Skeletal muscle tissue (tissue), 4 donors: ENCODE results near the gene TCERG1L. TPM values are rescaled to one million over a fixed set of nuclear protein-coding genes. Genes with fewer than 3 reads are reported as not detected.

Experiments used
- H3K27ac ChIP-seq: one replicate; pipeline ENCODE4 v1.7.0; 2013; ENCODE audit warnings: mild to moderate bottlenecking, low read depth, low read length, inconsistent platforms
- H3K27me3 ChIP-seq, 3 donors: one replicate each; pipeline ENCODE4 v1.7.0; 2013; ENCODE audit warnings: low read length in 3 of 3; ENCODE audit not compliant: control insufficient read depth in 3 of 3, insufficient read depth in 3 of 3
- H3K36me3 ChIP-seq, 3 donors: one replicate each; pipeline ENCODE4 v1.7.0; 2013; ENCODE audit warnings: low read length in 3 of 3; ENCODE audit not compliant: control insufficient read depth in 3 of 3, insufficient read depth in 3 of 3
- H3K4me1 ChIP-seq, 3 donors: one replicate each; pipeline ENCODE4 v1.7.0; 2013; ENCODE audit warnings: low read length in 3 of 3, mild to moderate bottlenecking in 3 of 3; ENCODE audit not compliant: control insufficient read depth in 3 of 3, insufficient read depth in 3 of 3
- H3K4me3 ChIP-seq, 3 donors: one replicate each; pipeline ENCODE4 v1.7.0; 2013; ENCODE audit warnings: low read length in 3 of 3
- H3K9ac ChIP-seq, 3 donors: one replicate each; pipeline ENCODE4 v1.7.0; 2013; ENCODE audit warnings: low read length in 3 of 3, mild to moderate bottlenecking in 3 of 3, moderate library complexity in 2 of 3, low read depth in 1 of 3
- H3K9me3 ChIP-seq, 3 donors: one replicate each; pipeline ENCODE4 v1.7.0; 2013; ENCODE audit warnings: low read length in 3 of 3; ENCODE audit not compliant: control insufficient read depth in 3 of 3
- total RNA-seq: library from RNA; depleted of rRNA; stranded (reverse); fragments of >200 nt; gene quantifications from one replicate; pipeline ENCODE4 v1.2.3, GENCODE V29; 2014
- donor health status: Osteomylitis.

TCERG1L gene
- total RNA-seq, 1 donor from 2014 or later, result not detected

DNA sequence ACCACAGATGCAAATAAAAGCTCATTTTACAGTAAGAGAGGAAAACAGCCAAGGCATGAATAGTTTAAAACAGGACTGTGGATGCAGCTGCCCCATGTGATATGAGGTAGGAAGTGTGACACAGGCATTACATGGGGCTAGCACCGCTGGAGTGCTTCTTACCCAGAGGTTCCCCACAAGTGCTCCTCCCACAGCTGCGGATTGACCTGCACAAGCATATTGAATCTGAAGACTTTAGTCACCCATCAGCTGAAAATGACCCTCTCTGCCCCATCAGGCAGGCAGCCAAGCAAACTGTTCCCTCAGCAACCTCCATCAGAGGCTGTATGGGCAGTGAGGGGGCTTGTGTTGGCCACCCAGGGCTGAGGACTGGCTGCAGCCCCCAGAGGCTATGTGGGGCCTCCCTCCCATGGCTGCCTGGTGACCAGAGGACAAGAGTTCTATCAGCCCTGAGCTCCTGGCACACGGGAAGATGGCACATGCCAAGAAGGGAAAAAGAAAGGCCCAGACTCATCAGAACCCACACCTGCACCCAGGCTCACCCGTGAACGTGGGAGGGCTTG lies 98.7 kb downstream of the TCERG1L start:
- Histone ChIP-seq H3K36me3 (no peaks in the 10 kb centered on the region), H3K9ac (no peak overlapping the region), H3K27me3 (peaks cover 0 to 14% (median 9%) of the 10 kb centered on the region in 3 donors), H3K27ac (no peak overlapping the region), H3K4me1 (no peaks in the 10 kb centered on the region), H3K9me3 (no peaks in the 10 kb centered on the region), H3K4me3 (no peak overlapping the region)

DNA sequence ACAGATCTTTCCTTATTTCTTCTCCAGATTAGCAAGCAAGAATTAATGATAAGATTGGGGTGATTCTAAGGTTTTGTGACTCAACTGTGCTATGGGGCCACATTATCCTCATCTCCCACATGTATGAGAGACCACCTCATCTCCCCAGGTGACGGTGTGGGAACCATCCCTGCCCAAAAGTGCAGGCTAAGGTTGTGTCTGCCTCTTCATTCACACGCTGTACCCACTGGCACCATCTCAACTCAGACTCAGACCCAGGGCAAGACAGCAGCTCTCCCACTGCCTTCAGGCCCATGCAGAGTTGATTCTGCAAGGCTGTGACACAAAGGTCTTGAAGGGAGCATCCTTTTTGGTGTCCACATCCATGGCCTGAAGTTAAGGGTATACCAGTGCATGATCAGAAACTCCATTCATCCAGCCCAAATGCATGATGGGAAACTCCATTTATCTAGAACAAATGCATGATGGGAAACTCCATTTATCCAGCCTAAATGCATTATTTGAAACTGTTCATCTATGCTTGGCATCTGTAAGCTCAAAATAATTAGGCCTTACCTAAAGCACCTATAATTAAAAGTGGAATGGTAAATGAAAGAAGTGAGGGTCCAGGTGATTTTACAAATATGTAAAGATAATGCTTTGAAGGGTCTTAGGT lies 99.4 kb downstream of the TCERG1L start:
- H3K36me3 ChIP-seq, result no peaks in the 10 kb centered on the region

DNA sequence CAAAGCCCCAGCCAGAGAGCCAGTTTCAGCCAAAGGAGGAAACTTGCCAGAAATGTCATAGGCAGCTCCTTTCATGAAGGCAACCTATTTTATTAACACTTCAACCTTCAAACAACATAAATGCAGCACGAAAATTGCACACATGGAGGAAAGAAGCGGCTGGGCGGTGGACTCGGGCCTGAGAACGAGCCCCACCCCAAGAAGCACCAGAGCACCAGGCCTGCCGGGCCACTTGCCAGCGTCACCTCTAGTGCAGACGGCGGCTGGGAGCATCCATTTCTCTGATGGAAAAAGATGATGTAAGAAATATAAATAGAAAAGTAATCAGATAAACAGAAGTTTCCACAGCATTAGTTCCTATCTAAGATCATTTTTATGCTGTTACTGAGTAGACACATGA lies 100.0 kb downstream of the TCERG1L start:
- H3K36me3 ChIP-seq, result no peaks in the 10 kb centered on the region
- no peak overlapping the region for H3K9ac ChIP-seq
- H3K27me3 ChIP-seq, result peaks cover 0 to 10% (median 5%) of the 10 kb centered on the region in 3 donors
- no peak overlapping the region for H3K27ac ChIP-seq
- H3K9me3 ChIP-seq, result no peaks in the 10 kb centered on the region
- H3K4me1 ChIP-seq, result no peaks in the 10 kb centered on the region
- H3K4me3 ChIP-seq, result no peak overlapping the region

More for the DNA sequence above, 99.4 kb downstream of the TCERG1L start:
- Histone ChIP-seq H3K27me3 (peaks cover 0 to 9% (median 9%) of the 10 kb centered on the region in 3 donors), H3K9ac (no peak overlapping the region), H3K9me3 (no peaks in the 10 kb centered on the region), H3K4me1 (no peaks in the 10 kb centered on the region), H3K27ac (no peak overlapping the region), H3K4me3 (no peak overlapping the region)

DNA sequence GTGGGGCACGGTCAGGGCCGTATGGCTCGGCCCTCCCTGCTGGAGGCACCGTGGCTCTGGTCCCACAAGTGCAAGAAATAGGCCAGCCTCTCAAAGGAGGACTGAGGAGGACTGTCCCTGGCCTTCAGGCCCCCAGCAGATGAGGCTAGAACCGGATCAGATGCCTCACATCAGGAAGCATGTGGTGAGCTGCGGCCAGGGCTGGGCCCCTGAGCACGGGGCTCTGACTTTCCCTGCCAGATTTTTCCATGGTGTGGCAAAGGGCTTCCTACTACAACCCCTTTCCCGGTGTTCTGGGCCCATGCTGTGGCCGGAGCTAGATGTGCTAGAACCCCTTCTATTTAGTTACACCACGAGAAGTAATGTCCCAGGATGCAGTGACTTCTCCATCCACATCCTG lies 100.4 kb downstream of the TCERG1L start:
- Histone ChIP-seq H3K4me1 (no peaks in the 10 kb centered on the region), H3K9me3 (no peaks in the 10 kb centered on the region), H3K4me3 (no peak overlapping the region), H3K36me3 (no peaks in the 10 kb centered on the region), H3K27ac (no peak overlapping the region), H3K9ac (no peak overlapping the region), H3K27me3 (peaks cover 0 to 14% (median 4%) of the 10 kb centered on the region in 3 donors)

DNA sequence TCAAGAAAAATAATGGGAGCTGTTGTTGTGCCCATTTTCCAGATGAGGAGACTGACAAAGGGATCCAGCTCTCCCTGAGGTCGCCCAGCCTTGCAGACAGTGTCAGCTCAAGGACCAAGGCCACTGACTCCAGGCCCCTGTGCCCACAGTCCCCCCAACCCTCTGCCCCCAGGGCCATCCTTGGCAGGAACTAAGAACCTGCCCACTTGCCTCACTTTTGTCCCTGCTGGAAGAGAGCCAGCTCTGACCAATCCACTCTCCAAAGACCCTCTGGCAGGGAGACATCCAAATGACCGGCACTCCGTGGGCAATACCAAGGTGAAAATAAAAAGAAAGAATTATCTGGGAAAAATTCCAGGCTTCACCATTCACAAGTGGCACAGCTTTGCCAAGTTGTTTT lies 101.3 kb downstream of the TCERG1L start:
- Histone ChIP-seq H3K27me3 (peaks cover 0 to 10% (median 0%) of the 10 kb centered on the region in 3 donors), H3K4me3 (no peak overlapping the region), H3K9me3 (no peaks in the 10 kb centered on the region), H3K36me3 (no peaks in the 10 kb centered on the region), H3K4me1 (no peaks in the 10 kb centered on the region), H3K9ac (no peak overlapping the region), H3K27ac (no peak overlapping the region)

DNA sequence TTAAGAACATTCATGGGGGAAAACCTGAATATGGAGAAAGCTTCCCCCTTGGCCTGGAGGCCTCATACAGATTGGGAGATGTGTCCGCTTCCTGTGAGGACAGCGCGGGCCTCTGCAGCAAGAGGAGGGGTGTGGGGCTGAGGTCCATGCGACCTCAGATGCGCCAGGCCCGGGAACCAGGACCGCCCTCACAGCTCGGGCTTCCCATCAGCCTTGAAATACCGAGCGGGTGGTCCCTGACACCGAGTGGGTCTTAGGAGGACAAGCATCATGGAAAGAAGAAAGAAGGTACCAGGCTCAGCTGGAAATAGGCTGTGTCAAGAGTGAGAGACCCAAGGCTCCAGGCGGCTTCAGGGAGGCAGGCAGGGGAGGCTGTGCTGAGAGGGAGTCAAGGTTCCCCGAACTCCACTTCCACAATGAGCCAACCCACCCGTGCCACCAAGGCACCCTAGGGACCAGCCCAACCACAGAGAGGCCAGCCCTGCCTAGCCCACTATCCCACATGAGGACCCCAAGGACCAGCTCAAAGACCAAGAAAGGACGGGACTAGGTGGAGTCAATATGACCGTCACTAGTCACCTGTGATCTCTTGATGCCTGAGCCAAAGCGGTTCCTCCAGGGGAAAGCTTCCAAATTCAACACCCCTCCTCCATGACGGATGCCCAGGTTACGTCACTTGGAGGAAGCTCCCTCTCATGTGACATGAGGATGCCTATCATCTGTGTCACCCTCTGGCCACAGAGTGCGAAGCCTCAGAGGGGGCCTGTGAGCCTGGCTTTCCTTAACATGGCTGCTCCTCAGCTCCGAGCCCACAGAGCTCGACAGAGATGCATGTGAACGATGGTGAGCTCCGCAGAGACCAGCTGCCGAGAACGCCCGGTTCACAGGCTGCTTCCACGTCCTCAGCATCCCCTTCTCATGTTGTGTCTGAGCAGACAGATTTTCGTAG lies 103.7 kb downstream of the TCERG1L start:
- Histone ChIP-seq H3K9ac (no peak overlapping the region), H3K27me3 (peaks cover 0 to 7% (median 0%) of the 10 kb centered on the region in 3 donors), H3K4me3 (no peak overlapping the region), H3K4me1 (no peaks in the 10 kb centered on the region), H3K36me3 (no peaks in the 10 kb centered on the region), H3K9me3 (no peaks in the 10 kb centered on the region), H3K27ac (no peak overlapping the region)

DNA sequence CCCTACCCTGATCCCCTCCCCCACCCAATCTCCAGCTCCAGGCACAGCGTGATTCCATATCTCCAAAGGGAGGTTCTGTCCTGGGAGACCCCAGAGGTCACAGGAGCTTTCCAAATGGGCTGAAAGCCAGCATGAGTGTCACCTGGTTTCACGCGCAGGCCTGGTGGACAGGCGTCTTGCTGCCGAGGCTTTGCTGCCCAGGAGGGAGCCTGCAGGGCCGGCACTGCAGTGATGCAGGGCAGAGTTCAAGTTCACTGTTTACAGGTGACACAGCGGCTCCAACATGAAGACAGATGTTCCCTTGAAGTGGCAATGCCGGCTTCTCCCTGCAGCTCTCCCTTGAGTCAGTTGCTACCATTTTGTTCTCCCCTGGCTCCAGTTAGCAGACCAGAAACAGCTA lies 104.3 kb downstream of the TCERG1L start:
- peaks cover 0 to 9% (median 0%) of the 10 kb centered on the region in 3 donors for H3K27me3 ChIP-seq
- H3K4me3 ChIP-seq, result no peak overlapping the region
- H3K4me1 ChIP-seq, result no peaks in the 10 kb centered on the region
- no peaks in the 10 kb centered on the region for H3K36me3 ChIP-seq
- no peaks in the 10 kb centered on the region for H3K9me3 ChIP-seq
- H3K9ac ChIP-seq, result no peak overlapping the region
- H3K27ac ChIP-seq, result no peak overlapping the region

DNA sequence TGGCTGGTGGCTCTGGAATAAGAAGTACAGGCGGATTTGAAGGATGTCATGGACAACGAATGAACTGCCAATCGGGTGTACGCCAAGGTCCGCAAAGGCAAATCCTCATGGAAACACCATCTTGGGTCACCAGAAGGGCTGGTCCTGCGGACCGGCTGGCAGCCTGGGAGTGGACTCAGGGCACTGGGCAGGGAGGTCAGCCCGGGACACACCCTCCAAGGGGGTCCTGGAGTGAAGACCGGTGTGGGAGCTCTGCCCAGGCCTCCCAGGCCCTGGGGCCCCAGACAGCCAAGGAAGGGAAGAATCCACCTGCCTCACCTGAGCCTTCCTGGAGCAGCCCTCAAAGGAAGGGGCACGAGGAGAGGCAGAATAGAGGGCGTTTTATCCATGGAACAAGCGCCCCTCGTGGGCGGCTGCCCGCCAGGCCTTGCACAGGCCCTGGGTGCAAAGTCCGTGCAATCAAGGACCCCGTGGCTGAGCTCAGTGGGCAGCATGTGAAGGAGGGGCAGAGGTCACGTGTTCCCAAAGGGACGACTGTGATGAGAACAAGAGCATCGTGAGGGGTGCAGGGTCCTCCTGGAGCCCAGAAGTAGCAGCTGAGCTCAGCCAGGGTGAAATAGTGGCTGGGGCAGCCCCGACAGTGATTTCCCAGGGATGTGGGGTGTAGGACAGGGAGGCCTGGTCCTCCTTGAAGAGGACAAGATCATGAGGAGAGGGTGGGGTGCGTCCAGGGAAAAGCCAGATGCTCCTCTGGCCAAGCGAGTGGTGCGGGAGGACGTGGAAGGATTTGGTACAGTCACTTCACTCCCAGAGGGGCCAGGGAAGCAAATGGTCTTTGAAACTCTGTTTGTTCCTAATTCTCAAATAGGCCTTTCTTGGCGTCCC lies 105.2 kb downstream of the TCERG1L start:
- Histone ChIP-seq H3K4me1 (no peaks in the 10 kb centered on the region), H3K36me3 (no peaks in the 10 kb centered on the region), H3K4me3 (no peak overlapping the region), H3K27me3 (peaks cover 0 to 15% (median 0%) of the 10 kb centered on the region in 3 donors), H3K9me3 (no peaks in the 10 kb centered on the region), H3K27ac (no peak overlapping the region), H3K9ac (no peak overlapping the region)

DNA sequence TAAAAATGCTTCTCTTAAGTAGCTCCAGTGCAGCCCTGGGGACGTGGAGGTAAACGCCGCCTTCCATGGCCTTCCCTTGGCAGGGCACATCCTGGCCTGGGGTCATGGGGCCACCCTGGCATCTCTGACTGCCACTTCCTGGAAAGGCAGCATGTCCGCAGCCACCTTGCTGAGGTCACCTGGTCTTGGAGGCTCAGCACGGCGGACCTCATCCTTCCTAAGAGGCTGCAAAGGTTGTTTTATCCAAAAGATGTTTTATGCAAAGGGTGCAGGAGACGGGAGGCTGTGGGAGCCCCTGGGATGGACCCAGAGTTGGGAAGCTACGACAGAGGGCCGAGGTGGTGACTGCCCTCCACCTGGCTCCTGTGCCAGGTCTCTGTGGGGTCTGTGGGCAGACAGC lies 106.0 kb downstream of the TCERG1L start:
- Histone ChIP-seq H3K36me3 (no peaks in the 10 kb centered on the region), H3K27me3 (peaks cover 0 to 18% (median 0%) of the 10 kb centered on the region in 3 donors), H3K4me1 (no peaks in the 10 kb centered on the region), H3K27ac (no peak overlapping the region), H3K9me3 (no peaks in the 10 kb centered on the region), H3K4me3 (no peak overlapping the region), H3K9ac (no peak overlapping the region)
